Mesothelial cell of epicardium (in vitro differentiated cells): ENCODE measurements around the gene ATIC. TPM values are rescaled to one million over a fixed set of nuclear protein-coding genes. Genes with fewer than 3 reads are reported as not detected.

Experiments
- DNase-seq, 2 experiments: peaks; one replicate each; pipeline ENCODE4 v3.0.0; 2021; ENCODE audit warnings: low spot score in 2 of 2; ENCODE audit not compliant: unreplicated experiment in 2 of 2
- H3K27ac Mint-ChIP-seq: 2 replicates; pipeline ENCODE4 v1.8.0; 2021; ENCODE audit warnings: mixed read lengths
- H3K27me3 Mint-ChIP-seq: 2 replicates; pipeline ENCODE4 v1.8.0; 2021; ENCODE audit warnings: low read depth, mixed read lengths
- H3K36me3 Mint-ChIP-seq: 2 replicates; pipeline ENCODE4 v1.8.0; 2021; ENCODE audit warnings: mixed read lengths
- H3K4me1 Mint-ChIP-seq: 2 replicates; pipeline ENCODE4 v1.8.0; 2021; ENCODE audit warnings: mixed read lengths
- H3K4me3 Mint-ChIP-seq: 2 replicates; pipeline ENCODE4 v1.8.0; 2021; ENCODE audit warnings: mild to moderate bottlenecking, moderate library complexity, mixed read lengths
- H3K9me3 Mint-ChIP-seq: 2 replicates; pipeline ENCODE4 v1.8.0; 2021; ENCODE audit warnings: mixed read lengths
- total RNA-seq: library from RNA; stranded (reverse); gene quantifications from 3 replicates; pipeline ENCODE4 v1.2.1, GENCODE V29; 2021
- TF ChIP-seq, protein P1 (sequence below): fragments of 200-600 bp; sonication (generic); IDR thresholded peaks from one replicate; pipeline ENCODE4 v1.5.0; 2021; ENCODE audit warnings: antibody characterized with exemption; ENCODE audit not compliant: unreplicated experiment

Gene ATIC
- total RNA-seq, 1 donor from 2014 or later, result 115 TPM

DNA sequence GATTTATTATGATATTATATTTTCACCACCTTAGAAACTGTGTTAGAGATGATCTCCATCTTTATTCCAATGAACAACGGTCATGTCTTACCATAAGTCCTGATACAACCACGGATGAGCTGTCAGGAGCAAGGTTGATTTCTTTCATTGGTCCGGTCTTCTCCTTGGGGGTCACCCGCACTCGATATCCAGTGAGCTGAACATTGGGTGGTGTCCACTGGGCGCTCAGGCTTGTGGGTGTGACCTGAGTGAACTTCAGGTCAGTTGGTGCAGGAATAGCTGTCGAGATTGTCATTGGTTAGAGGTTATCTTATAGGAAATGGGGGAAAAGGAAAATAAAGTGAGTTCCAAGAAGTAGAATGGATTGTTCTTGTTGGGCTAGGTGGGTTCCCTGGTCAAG lies 67.2 kb downstream of the ATIC start:
- Mint-ChIP-seq H3K27ac (no peak overlapping the region), H3K9me3 (no peaks in the 10 kb centered on the region), H3K4me3 (no peak overlapping the region), H3K4me1 (no peaks in the 10 kb centered on the region), H3K36me3 (peaks cover 50% of the 10 kb centered on the region), H3K27me3 (no peaks in the 10 kb centered on the region)
- no peak for DNase-seq
- TF ChIP-seq, protein P1, sequence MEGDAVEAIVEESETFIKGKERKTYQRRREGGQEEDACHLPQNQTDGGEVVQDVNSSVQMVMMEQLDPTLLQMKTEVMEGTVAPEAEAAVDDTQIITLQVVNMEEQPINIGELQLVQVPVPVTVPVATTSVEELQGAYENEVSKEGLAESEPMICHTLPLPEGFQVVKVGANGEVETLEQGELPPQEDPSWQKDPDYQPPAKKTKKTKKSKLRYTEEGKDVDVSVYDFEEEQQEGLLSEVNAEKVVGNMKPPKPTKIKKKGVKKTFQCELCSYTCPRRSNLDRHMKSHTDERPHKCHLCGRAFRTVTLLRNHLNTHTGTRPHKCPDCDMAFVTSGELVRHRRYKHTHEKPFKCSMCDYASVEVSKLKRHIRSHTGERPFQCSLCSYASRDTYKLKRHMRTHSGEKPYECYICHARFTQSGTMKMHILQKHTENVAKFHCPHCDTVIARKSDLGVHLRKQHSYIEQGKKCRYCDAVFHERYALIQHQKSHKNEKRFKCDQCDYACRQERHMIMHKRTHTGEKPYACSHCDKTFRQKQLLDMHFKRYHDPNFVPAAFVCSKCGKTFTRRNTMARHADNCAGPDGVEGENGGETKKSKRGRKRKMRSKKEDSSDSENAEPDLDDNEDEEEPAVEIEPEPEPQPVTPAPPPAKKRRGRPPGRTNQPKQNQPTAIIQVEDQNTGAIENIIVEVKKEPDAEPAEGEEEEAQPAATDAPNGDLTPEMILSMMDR, result no peak

DNA sequence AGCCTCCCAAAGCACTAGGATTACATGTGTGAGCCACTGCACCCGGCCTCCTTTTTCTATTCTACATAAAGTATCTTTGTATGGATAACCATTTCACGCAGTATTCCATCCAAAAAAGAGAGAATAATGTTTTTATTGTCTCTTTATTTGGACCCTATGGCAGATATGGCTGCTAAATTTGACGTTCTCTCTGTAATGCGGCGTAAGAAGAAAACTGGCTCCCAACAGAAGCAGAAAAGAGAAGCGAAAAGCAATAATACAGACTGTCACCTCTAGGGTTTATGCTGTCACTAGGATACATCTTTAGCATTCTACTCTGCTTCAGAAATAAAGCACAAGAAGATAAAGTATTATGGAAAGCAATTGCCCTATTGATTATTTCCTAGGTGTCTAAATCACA lies 68.1 kb downstream of the ATIC start:
- Mint-ChIP-seq H3K36me3 (peaks cover 41% of the 10 kb centered on the region), H3K4me3 (no peak overlapping the region), H3K27me3 (no peaks in the 10 kb centered on the region), H3K9me3 (no peaks in the 10 kb centered on the region), H3K27ac (no peak overlapping the region), H3K4me1 (no peaks in the 10 kb centered on the region)
- TF ChIP-seq, protein P1, result no peak
- DNase-seq, result no peak

DNA sequence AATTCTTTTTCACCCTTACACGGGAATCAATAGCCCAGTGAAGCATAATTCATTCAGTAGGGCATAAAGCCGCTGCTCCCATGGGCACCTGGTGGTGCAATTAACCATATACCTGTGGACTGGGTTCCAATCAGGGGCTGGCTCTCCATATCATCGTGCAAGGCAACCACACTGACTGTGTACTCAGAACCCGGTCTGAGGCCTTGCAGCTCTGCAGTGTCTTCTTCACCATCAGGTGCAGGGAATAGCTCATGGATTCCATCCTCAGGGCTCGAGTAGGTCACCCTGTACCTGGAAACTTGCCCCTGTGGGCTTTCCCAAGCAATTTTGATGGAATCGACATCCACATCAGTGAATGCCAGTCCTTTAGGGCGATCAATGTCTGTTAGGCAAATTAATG lies 68.8 kb downstream of the ATIC start:
- H3K9me3 Mint-ChIP-seq, result no peaks in the 10 kb centered on the region
- peaks cover 35% of the 10 kb centered on the region for H3K36me3 Mint-ChIP-seq
- no peaks in the 10 kb centered on the region for H3K4me1 Mint-ChIP-seq
- H3K27ac Mint-ChIP-seq, result no peak overlapping the region
- no peaks in the 10 kb centered on the region for H3K27me3 Mint-ChIP-seq
- TF ChIP-seq, protein P1, result no peak
- H3K4me3 Mint-ChIP-seq, result no peak overlapping the region
- no peak for DNase-seq

DNA sequence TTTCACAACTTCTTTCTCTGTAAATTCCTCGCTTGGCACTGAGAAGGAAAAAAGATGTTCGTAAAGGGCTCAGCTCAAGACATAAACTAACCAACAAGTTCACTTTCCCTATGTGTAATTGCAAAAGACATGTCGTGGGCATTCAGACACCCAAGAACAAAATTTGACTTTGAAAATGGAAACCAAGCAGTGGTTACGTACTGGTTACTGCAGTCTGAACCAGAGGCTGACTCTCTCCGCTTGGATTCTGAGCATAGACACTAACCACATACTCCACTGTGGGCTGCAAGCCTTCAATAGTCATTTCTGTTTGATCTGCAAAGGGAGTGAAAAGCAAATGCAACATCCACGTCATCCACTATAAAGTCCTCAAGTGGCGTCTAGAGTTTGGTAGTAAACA lies 70.2 kb downstream of the ATIC start:
- H3K36me3 Mint-ChIP-seq, result peaks cover 39% of the 10 kb centered on the region
- TF ChIP-seq, protein P1, result no peak
- H3K9me3 Mint-ChIP-seq, result no peaks in the 10 kb centered on the region
- no peak for DNase-seq
- H3K4me3 Mint-ChIP-seq, result no peak overlapping the region
- H3K27me3 Mint-ChIP-seq, result no peaks in the 10 kb centered on the region
- H3K4me1 Mint-ChIP-seq, result no peaks in the 10 kb centered on the region
- H3K27ac Mint-ChIP-seq, result no peak overlapping the region

DNA sequence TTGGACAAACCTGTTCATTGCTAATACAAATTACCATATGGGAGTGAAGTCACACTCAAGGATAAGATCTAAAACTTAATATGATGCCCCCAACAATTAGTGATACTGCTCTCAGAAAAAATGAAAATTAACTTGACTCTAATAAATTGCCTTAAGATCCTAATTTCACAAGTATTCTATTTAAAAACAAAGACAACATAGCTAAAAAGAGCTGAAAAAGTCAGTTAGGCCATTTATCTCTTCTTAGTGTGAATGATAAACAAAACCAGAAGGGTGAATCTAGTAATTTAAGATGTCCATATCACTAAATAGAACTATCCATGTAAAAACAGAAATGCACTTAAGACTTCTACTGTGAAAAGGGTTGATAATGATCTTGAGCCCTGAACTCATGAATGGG lies 70.6 kb downstream of the ATIC start:
- Mint-ChIP-seq H3K4me3 (no peak overlapping the region), H3K27ac (no peak overlapping the region), H3K9me3 (no peaks in the 10 kb centered on the region), H3K4me1 (no peaks in the 10 kb centered on the region), H3K36me3 (peaks cover 42% of the 10 kb centered on the region), H3K27me3 (no peaks in the 10 kb centered on the region)
- no peak for DNase-seq
- TF ChIP-seq, protein P1, result no peak

DNA sequence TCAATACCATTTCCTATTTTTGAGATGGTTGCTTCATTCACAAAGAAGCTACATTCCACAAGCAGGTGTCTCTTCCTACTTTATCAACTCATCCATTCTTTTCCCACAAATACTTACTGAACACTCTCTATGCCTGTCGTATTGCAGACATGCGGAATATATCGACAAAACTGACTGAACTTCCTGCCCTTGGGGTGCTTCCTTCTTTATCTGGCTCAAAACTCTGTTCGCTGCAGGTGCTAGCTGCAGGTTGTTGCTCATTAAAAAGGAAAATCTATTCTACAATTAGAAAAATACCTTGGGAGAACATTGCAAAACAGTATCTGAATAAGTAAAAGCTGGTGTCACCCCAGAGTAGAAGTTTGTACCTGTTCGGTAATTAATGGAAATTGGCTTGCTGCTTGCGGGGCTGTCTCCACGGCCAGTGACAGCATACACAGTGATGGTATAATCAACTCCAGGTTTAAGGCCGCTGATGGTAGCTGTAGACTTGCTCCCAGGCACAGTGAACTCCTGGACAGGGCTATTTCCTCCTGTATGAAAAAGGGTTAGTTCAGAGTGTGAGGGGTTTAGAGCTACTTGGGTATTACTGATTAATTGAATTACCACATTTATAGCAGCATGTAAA lies 71.9 kb downstream of the ATIC start:
- Mint-ChIP-seq H3K27ac (no peak overlapping the region), H3K36me3 (peaks cover 37% of the 10 kb centered on the region), H3K4me3 (no peak overlapping the region), H3K9me3 (no peaks in the 10 kb centered on the region), H3K4me1 (no peaks in the 10 kb centered on the region), H3K27me3 (no peaks in the 10 kb centered on the region)
- DNase-seq, result no peak
- TF ChIP-seq, protein P1, result no peak
